Fibroblast of pulmonary artery (primary cell): ENCODE data around the gene DCT.

Experiments used
- DNase-seq: peaks from one replicate; pipeline ENCODE4 v3.0.0-alpha.2; 2010; ENCODE audit warnings: low read depth
- H3K4me3 ChIP-seq: replicated peaks from 2 replicates; pipeline ENCODE4 v1.5.1; 2011; ENCODE audit warnings: low read depth, mild to moderate bottlenecking, control low read depth, low read length, moderate library complexity
- CTCF ChIP-seq: IDR thresholded peaks from 2 replicates; pipeline ENCODE4 v1.5.1; 2011; ENCODE audit warnings: mild to moderate bottlenecking, control low read depth, low read length, inconsistent platforms; ENCODE audit errors: missing control alignments

Gene DCT

GRCh38 chr13:94408314-94409036 is 71.0 kb downstream of the DCT start:
- no peak for TF ChIP-seq CTCF
- DNase-seq: no peak
- no peak overlapping the region for H3K4me3 ChIP-seq

GRCh38 chr13:94400874-94401273 is 78.6 kb downstream of the DCT start:
- no peak for TF ChIP-seq CTCF
- DNase-seq: no peak
- no peak overlapping the region for H3K4me3 ChIP-seq

GRCh38 chr13:94399812-94400211 is 79.7 kb downstream of the DCT start:
- no peak for TF ChIP-seq CTCF
- H3K4me3 ChIP-seq: no peak overlapping the region
- DNase-seq: no peak

GRCh38 chr13:94395860-94396259 is 83.6 kb downstream of the DCT start:
- DNase-seq: no peak
- no peak for TF ChIP-seq CTCF
- no peak overlapping the region for H3K4me3 ChIP-seq

GRCh38 chr13:94394723-94395122 is 84.8 kb downstream of the DCT start:
- no peak for TF ChIP-seq CTCF
- no peak for DNase-seq
- no peak overlapping the region for H3K4me3 ChIP-seq

GRCh38 chr13:94390881-94391280 is 88.6 kb downstream of the DCT start:
- H3K4me3 ChIP-seq: no peak overlapping the region
- DNase-seq: peak; percentile 29
- TF ChIP-seq CTCF: no peak
